HG02678 (cell line): ENCODE results near the gene CENPH.
A peak's percentile ranks its signal among the peaks of the same experiment; 100 is the strongest.
"Not testable (repeated sequence)": the region's sequence is repeated elsewhere in the genome, so short reads cannot be mapped to it uniquely, and the experiment has no call there.

Experiments used
- ATAC-seq: cut with Tn5 transposase; IDR thresholded peaks from one replicate; pipeline ENCODE4 v1.9.1; 2021; ENCODE audit warnings: mild to moderate bottlenecking, moderate library complexity; ENCODE audit not compliant: unreplicated experiment

The CENPH gene

DNA sequence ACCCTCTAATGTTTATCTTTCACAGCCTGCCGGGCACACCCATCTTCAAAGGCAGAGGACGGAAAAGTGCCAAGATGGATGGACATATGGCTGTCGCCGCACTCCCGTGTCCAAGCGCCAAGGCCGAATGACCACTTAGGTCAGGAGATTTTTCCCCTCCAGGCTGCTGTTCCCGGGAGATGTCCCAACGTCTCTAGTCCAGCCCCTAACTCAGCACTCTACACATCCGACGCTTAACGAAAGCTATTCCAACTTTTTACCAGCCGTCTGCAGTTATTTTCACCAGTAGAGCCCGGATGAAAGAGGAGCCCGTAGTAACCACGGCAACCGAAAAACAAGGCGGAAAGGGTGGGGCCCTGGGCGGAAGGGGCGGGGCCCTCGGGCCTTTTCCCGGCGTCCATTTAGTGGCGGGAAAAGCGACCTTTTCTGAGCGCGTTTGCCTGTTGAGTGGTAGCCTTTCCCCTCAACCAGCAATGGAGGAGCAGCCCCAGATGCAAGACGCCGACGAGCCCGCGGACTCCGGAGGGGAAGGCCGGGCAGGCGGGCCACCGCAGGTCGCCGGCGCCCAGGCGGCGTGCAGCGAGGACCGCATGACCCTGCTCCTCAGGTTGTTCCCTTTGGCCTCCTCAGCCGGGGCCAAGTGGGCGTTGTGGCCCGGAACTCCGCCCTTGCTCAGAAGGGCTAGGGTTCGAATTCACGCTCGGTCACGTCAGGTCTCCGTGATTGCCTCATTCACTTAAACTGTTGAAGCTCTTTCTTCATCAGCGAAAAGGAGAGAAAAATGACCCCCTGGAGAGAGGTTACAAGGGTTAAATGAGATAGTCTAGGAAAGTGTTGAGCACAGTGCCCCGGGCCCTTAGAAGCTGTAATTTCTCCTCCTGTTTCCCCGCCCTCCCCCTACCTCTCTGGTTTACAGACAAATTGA, at the start of gene CENPH:
CENPH (plus strand) TSS at position 422 of the 925 bp plus-strand sequence; CDS start at position 474, 52 bp downstream.
- ATAC-seq, result peak; percentile 96

GRCh38 chr5:69140239-69140638, 49.1 kb upstream of the CENPH start:
- ATAC-seq, result not testable (repeated sequence)

DNA sequence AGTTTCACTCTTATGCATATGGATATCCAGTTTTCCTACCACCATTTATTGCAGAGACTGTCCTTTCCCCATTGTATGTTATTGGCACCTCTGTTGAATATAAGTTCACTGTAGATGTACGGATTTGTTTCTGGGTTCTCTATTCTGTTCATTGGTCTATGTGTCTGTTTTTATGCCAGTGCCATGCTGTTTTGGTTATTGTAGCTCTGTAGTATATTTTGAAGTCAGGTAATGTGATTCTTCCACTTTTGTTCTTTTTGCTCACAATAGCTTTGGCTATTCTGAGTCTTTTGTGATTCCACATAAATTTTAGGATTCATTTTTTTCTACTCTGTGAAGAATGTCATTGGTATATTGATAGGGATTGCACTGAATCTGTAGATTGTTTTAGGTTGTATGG, 48.6 kb upstream of the CENPH start:
- ATAC-seq, result no peak

DNA sequence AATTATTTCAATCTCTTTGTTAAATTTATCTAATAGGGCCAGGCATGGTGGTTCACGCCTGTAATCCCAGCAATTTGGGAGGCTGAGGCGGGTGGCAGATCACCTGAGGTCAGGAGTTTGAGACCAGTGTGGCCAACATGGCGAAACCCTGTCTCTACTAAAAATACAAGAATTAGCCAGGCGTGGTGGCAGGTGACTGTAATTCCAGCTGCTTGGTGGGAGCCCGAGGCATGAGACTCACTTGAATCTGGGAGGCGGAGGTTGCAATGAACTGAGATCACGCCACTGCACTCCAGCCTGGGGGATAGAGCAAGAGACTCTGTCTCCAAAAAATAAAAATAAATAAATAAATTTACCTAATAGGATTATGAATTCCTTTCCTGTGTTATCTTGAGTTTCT, 40.8 kb upstream of the CENPH start:
- ATAC-seq, result not testable (repeated sequence)

DNA sequence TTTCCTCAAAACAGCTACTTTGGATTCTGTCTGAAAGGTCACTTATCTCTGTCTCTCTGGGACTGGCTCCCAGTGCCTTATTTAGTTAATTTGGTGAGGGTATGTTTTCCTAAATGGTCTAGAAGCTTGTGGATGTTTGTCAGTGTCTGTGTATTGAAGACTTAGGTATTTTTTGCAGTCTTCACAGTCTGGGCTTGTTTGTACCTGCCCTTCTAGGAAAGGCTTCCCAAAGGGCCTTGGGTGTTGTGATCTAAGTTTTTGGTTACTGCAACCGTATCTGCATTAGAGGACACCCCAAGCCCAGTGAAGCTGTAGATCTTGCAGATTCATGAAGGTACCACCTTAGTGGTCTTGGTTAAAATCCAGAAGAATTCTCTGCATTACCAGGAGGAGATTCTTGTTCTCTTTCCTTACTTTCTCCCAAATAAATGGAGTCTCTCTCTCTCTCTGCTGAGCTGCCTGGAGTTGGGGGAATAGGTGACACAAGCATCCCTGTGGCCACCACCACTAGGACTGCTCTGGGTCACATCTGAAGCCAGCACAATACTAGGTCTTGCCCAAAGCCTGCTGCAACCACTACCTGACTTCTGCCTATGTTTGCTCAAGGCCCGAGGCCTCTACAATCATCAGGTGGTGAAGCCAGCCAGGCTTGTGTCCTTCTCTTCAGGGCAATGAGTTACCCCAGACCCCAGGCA, 40.3 kb upstream of the CENPH start:
- ATAC-seq, result no peak

- no peak for ATAC-seq
These were observed 39.7 kb upstream of the CENPH start for GRCh38 chr5:69149676-69150010.

DNA sequence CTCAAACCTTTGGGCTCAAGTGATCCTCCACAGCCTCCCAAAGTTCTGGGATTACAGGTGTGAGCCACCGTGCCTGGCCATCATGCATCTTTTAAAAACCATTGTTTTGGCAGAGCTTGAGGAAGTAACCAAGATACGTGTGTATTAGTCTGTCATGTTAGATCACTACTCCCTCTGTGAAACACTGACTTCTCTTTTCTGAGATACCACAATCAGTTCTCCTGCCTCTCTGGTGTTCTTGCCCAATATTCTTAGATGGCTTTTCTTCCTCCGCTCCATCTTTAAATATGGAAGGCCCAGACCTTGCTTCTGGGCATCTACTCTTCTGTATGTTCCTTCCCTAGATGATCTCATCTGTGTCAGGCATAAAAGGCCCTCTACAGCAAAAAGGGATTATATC, 36.7 kb upstream of the CENPH start:
- ATAC-seq, result no peak

DNA sequence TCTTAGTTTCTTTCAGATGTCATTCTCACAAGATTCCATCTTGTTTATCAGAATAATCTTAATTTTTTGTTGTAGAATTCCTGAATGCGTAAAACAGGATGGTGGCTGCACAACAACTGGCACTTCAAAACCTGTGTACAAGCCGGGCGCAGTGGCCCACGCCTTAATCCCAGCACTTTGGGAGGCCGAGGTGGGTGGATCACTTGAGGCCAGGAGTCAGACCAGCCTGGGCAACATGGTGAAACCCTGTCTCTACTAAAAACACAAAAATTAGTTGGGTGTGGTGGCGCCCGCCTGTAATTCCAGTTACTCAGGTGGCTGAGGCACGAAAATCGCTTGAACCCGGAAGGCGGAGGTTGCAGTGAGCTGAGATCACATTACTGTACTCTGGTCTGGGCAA, 32.9 kb upstream of the CENPH start:
- ATAC-seq, result no peak

GRCh38 chr5:69158039-69158438, 31.3 kb upstream of the CENPH start:
- no peak for ATAC-seq

GRCh38 chr5:69160651-69161050, 28.7 kb upstream of the CENPH start:
- no peak for ATAC-seq

DNA sequence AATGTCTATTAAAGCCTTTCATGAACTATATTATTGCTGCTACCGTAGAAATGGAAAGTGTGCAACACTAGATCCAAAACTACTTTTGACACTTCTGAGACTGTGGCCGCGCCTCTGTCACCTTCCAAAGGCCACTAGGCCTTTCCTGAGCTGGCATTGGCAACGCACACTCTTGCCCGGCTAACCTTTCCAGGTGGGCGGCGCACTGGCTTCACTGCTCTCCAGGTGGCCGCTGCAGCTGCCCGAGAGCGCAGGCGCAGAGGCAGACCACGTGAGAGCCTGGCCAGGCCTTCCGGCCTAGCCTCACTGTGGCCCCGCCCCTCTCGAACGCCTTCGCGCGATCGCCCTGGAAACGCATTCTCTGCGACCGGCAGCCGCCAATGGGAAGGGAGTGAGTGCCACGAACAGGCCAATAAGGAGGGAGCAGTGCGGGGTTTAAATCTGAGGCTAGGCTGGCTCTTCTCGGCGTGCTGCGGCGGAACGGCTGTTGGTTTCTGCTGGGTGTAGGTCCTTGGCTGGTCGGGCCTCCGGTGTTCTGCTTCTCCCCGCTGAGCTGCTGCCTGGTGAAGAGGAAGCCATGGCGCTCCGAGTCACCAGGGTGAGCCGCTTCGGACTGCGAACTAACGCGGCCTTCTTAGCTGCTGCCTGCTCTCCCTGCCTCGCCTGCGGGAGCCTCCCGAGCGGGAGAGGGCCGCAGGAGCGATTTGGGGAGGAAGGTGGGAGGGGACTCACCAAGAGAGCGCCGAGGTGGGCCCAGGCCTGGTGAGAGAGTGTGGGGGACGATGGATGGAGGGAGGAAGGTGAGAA, 22.5 kb upstream of the CENPH start, which contains the start of gene CCNB1:
CCNB1 (plus strand) TSS at position 465 of the 807 bp plus-strand sequence; CDS start at position 578, 113 bp downstream.
- ATAC-seq, result peak; percentile 99

DNA sequence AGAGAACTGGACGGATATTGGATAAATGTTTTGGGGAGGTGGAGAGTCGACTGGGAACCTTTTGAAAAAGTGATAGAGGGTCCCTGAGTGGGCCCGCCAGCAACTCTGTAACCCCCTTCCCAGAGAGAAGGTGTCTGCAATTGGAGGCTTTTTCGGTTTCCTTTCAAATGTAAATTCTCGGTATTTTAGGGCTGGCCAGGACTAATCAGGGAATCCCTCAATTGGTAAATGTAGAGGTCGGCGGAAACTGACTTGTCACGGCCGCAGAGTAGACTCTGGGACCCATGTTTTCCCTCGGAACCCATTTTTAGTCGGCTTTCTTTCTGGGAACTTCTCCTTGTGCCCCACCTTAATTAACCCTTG, 21.9 kb upstream of the CENPH start:
- ATAC-seq, result no peak

- ATAC-seq, result no peak
These were observed 21.5 kb upstream of the CENPH start for GRCh38 chr5:69167929-69168328.

GRCh38 chr5:69170495-69170894, 18.9 kb upstream of the CENPH start:
- ATAC-seq, result no peak

- no peak for ATAC-seq
These were observed 18.4 kb upstream of the CENPH start for GRCh38 chr5:69170969-69171368.

DNA sequence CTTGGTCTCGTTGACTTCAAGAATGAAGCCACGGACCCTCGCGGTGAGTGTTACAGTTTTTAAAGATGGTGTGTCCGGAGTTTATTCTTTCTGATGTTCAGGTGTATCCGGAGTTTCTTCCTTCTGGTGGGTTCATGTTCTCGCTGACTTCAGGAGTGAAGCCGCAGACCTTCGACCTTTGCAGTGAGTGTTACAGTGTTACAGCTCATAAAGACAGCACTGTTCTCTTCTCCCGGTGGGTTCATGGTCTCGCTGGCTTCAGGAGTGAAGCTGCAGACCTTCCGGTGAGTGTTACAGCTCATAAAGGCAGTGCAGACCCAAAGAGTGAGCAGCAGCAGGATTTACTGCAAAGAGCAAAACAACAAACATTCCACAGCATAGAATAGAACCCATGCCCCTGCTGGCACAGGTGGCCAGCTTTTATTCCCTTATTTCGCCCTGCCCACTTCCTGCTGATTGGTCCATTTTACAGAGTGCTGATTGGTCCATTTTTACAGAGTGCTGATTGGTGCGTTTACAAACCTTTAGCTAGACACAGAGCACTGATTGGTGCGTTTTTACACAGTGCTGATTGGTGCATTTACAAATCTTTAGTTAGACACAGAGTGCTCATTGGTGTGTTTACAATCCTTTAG, 7.6 kb upstream of the CENPH start:
- not testable (repeated sequence) for ATAC-seq

- ATAC-seq, result no peak
These were observed 4.8 kb upstream of the CENPH start for GRCh38 chr5:69184621-69185020.

- ATAC-seq, result no peak
These were observed 2.0 kb upstream of the CENPH start for GRCh38 chr5:69187342-69187741.

DNA sequence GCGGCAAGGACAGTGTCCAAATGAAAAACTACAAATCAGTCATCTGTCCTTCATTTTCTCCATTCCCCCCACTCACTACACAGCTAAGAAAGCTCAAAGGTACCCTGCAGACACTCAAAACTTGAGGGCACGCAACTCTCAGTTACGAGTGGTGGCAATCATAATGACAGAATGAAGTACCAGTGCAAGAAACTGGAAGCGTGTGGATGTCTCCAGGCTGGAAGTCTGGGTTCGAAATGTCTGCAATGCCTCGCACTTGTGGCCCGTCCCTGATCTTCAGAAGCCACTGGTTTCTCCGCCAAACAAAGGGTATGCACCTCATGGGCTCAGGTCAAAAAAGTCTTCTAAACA, 597 bp upstream of the CENPH start:
- peak; percentile 5 for ATAC-seq

DNA sequence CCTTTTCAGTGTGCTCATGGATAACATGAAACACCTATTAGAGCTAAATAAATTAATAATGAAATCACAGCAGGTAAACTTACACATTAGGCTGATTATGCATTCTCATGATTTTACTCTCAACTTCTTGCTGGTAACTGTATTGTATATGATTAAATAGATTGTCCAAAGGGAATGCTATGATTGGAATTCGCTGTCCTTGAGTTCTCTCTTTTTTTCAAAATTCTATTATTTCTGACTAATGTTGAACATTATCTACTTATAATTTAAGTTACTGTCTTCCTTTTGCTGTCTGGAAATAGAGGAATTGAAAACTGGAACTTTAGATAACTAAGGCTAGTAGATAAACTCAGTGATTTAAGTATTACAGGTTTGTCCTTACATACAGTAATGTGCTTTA, 13.1 kb downstream of the CENPH start:
- no peak for ATAC-seq
